Measurements from ENCODE around the gene SMIM41. TPM values are rescaled to one million over a fixed set of nuclear protein-coding genes. Genes with fewer than 3 reads are reported as not detected.

SMIM41 gene
- total RNA-seq, 1 donor from 2014 or later = 0.16 TPM

GRCh38 chr12:52041695-52042123 lies 37.8 kb upstream of the SMIM41 start:
- Mint-ChIP-seq H3K27me3 (ENCODE audit: low read depth) (peaks cover 6% of the 10 kb centered on the region), H3K4me1 (peaks cover 6% of the 10 kb centered on the region), H3K9me3 (no peaks in the 10 kb centered on the region), H3K4me3 (no peak overlapping the region), H3K36me3 (no peaks in the 10 kb centered on the region), H3K27ac (no peak overlapping the region)
- TF ChIP-seq CTCF (IDR thresholded peaks at IDR 0.05; ENCODE audit: unreplicated experiment) = no peak
- DNase-seq (ENCODE audit: low spot score in 2 of 2, unreplicated experiment in 2 of 2) = no peak

- Mint-ChIP-seq H3K36me3 (no peaks in the 10 kb centered on the region), H3K27ac (no peak overlapping the region), H3K4me1 (peaks cover 3% of the 10 kb centered on the region), H3K4me3 (no peak overlapping the region), H3K9me3 (no peaks in the 10 kb centered on the region), H3K27me3 (ENCODE audit: low read depth) (peaks cover 4% of the 10 kb centered on the region)
- DNase-seq (ENCODE audit: low spot score in 2 of 2, unreplicated experiment in 2 of 2) = no peak
- TF ChIP-seq CTCF (IDR thresholded peaks at IDR 0.05; ENCODE audit: unreplicated experiment) = no peak
Observed at GRCh38 chr12:52042706-52043385, 36.7 kb upstream of the SMIM41 start.

- DNase-seq (ENCODE audit: low spot score in 2 of 2, unreplicated experiment in 2 of 2) = no peak
- Mint-ChIP-seq H3K4me3 (no peak overlapping the region), H3K9me3 (no peaks in the 10 kb centered on the region), H3K4me1 (no peaks in the 10 kb centered on the region), H3K27me3 (ENCODE audit: low read depth) (no peaks in the 10 kb centered on the region), H3K36me3 (no peaks in the 10 kb centered on the region), H3K27ac (no peak overlapping the region)
- no peak for TF ChIP-seq CTCF (IDR thresholded peaks at IDR 0.05; ENCODE audit: unreplicated experiment)
Observed at GRCh38 chr12:52043386-52044212, 35.9 kb upstream of the SMIM41 start.

- H3K36me3 Mint-ChIP-seq = no peaks in the 10 kb centered on the region
- H3K27ac Mint-ChIP-seq = no peak overlapping the region
- no peaks in the 10 kb centered on the region for H3K9me3 Mint-ChIP-seq
- no peak for DNase-seq (ENCODE audit: low spot score in 2 of 2, unreplicated experiment in 2 of 2)
- H3K27me3 Mint-ChIP-seq (ENCODE audit: low read depth) = peaks cover 4% of the 10 kb centered on the region
- H3K4me1 Mint-ChIP-seq = peaks cover 3% of the 10 kb centered on the region
- TF ChIP-seq CTCF (IDR thresholded peaks at IDR 0.05; ENCODE audit: unreplicated experiment) = no peak
- no peak overlapping the region for H3K4me3 Mint-ChIP-seq
Observed at GRCh38 chr12:52044292-52044983, 35.1 kb upstream of the SMIM41 start.

GRCh38 chr12:52045794-52046199 lies 33.7 kb upstream of the SMIM41 start:
- no peak overlapping the region for H3K27ac Mint-ChIP-seq
- peaks cover 14% of the 10 kb centered on the region for H3K4me1 Mint-ChIP-seq
- H3K27me3 Mint-ChIP-seq (ENCODE audit: low read depth) = peaks cover 14% of the 10 kb centered on the region
- TF ChIP-seq CTCF (IDR thresholded peaks at IDR 0.05; ENCODE audit: unreplicated experiment) = no peak
- H3K4me3 Mint-ChIP-seq = no peak overlapping the region
- no peaks in the 10 kb centered on the region for H3K36me3 Mint-ChIP-seq
- DNase-seq (ENCODE audit: low spot score in 2 of 2, unreplicated experiment in 2 of 2) = no peak
- H3K9me3 Mint-ChIP-seq = no peaks in the 10 kb centered on the region

Measured in mesothelial cell of epicardium (in vitro differentiated cells).